GM23338 (cell line): ENCODE data around the gene HMCN2. TPM values are rescaled to one million over a fixed set of nuclear protein-coding genes. Genes with fewer than 3 reads are reported as not detected.

Source experiments
- ATAC-seq: fragments of 200-7000 bp; cut with Tn5 transposase; 3 replicates; pipeline ENCODE4 v1.9.1; 2020
- DNase-seq: peaks from one replicate; pipeline ENCODE4 v3.0.0-alpha.2; 2015; ENCODE audit warnings: low spot score
- H2AFZ ChIP-seq: fragments of 200-600 bp; sonication (generic); 2 replicates; pipeline ENCODE4 v1.8.0; 2016; ENCODE audit warnings: antibody characterized with exemption, mild to moderate bottlenecking, moderate library complexity
- H3F3A ChIP-seq: fragments of 200-600 bp; sonication (generic); replicated peaks from 2 replicates; pipeline ENCODE4 v1.8.0; 2017; ENCODE audit warnings: antibody characterized with exemption, mixed run types, low read depth
- H3K27ac ChIP-seq: fragments of 200-600 bp; sonication (generic); 2 replicates; pipeline ENCODE4 v1.6.1; 2016; ENCODE audit warnings: low read depth
- H3K27me3 ChIP-seq: fragments of 200-600 bp; sonication (generic); 2 replicates; pipeline ENCODE4 v1.8.0; 2016; ENCODE audit warnings: mild to moderate bottlenecking, mixed run types, moderate library complexity; ENCODE audit not compliant: insufficient read depth
- H3K36me3 ChIP-seq: fragments of 200-600 bp; sonication (generic); 2 replicates; pipeline ENCODE4 v1.8.0; 2016; ENCODE audit warnings: mild to moderate bottlenecking; ENCODE audit not compliant: insufficient read depth
- H3K4me1 ChIP-seq: fragments of 200-600 bp; sonication (generic); 2 replicates; pipeline ENCODE4 v1.8.0; 2016; ENCODE audit warnings: mild to moderate bottlenecking, moderate library complexity; ENCODE audit not compliant: insufficient read depth
- H3K4me2 ChIP-seq: fragments of 200-600 bp; sonication (generic); 2 replicates; pipeline ENCODE4 v1.7.1; 2017; ENCODE audit warnings: mixed run types
- H3K4me3 ChIP-seq: fragments of 200-600 bp; sonication (generic); 2 replicates; pipeline ENCODE4 v1.6.1; 2016; ENCODE audit warnings: mixed run types
- H3K79me2 ChIP-seq: fragments of 200-600 bp; sonication (generic); replicated peaks from 2 replicates; pipeline ENCODE4 v1.8.0; 2017; ENCODE audit warnings: mild to moderate bottlenecking; ENCODE audit not compliant: insufficient read depth
- H3K9me2 ChIP-seq: fragments of 200-600 bp; sonication (generic); 2 replicates; pipeline ENCODE4 v1.8.0; 2017; ENCODE audit not compliant: insufficient read depth
- H4K20me1 ChIP-seq: fragments of 200-600 bp; sonication (generic); replicated peaks from 2 replicates; pipeline ENCODE4 v1.8.0; 2017; ENCODE audit warnings: mild to moderate bottlenecking; ENCODE audit not compliant: insufficient read depth
- H3K27ac Mint-ChIP-seq: 2 replicates; pipeline ENCODE4 v1.8.0; 2020; ENCODE audit warnings: inconsistent platforms, mild to moderate bottlenecking, moderate library complexity, mixed read lengths
- H3K27me3 Mint-ChIP-seq: 3 replicates; pipeline ENCODE4 v1.8.0; 2022; ENCODE audit warnings: low read depth, mild to moderate bottlenecking, moderate library complexity, mixed read lengths, inconsistent platforms; ENCODE audit not compliant: insufficient read depth, poor library complexity
- H3K36me3 Mint-ChIP-seq: 3 replicates; pipeline ENCODE4 v1.8.0; 2021; ENCODE audit warnings: low read depth, mild to moderate bottlenecking, inconsistent platforms, moderate library complexity, mixed read lengths
- H3K4me1 Mint-ChIP-seq: 3 replicates; pipeline ENCODE4 v1.8.0; 2020; ENCODE audit warnings: mild to moderate bottlenecking, inconsistent platforms, mixed read lengths
- H3K4me3 Mint-ChIP-seq: 3 replicates; pipeline ENCODE4 v1.8.0; 2021; ENCODE audit warnings: moderate library complexity, mild to moderate bottlenecking, inconsistent platforms, mixed read lengths
- H3K9me3 Mint-ChIP-seq: 3 replicates; pipeline ENCODE4 v1.8.0; 2020; ENCODE audit warnings: moderate library complexity, mild to moderate bottlenecking, inconsistent platforms, mixed read lengths
- CREB1 ChIP-seq: fragments of 250-450 bp; sonication (Bioruptor Pico); IDR thresholded peaks from 2 replicates; pipeline ENCODE4 v1.5.0; 2020; ENCODE audit warnings: low read depth, mild to moderate bottlenecking, moderate library complexity
- EZH2 ChIP-seq: fragments of 200-600 bp; sonication (generic); IDR thresholded peaks from one replicate; pipeline ENCODE4 v1.8.0; 2017; ENCODE audit warnings: antibody characterized with exemption, mild to moderate bottlenecking, low read depth; ENCODE audit not compliant: unreplicated experiment
- JUNB ChIP-seq: IDR thresholded peaks from one replicate; pipeline ENCODE4 v1.6.1; 2016; ENCODE audit warnings: antibody characterized with exemption; ENCODE audit not compliant: unreplicated experiment
- POLR2AphosphoS5 ChIP-seq: IDR thresholded peaks from 2 replicates; pipeline ENCODE4 v1.6.1; 2016; ENCODE audit warnings: antibody characterized with exemption, low read depth
- STAT1 ChIP-seq: IDR thresholded peaks from one replicate; pipeline ENCODE4 v1.6.1; 2016; ENCODE audit warnings: antibody characterized with exemption; ENCODE audit not compliant: unreplicated experiment
- ZNF114 ChIP-seq: fragments of 250-450 bp; sonication (Bioruptor Pico); IDR thresholded peaks from 2 replicates; pipeline ENCODE4 v1.5.0; 2020; ENCODE audit warnings: mild to moderate bottlenecking, moderate library complexity
- ZNF331 ChIP-seq: fragments of 250-450 bp; sonication (Bioruptor Pico); IDR thresholded peaks from 2 replicates; pipeline ENCODE4 v1.5.0; 2020; ENCODE audit warnings: low read depth, mild to moderate bottlenecking, moderate library complexity
- polyA plus RNA-seq: library from polyadenylated mRNA; unstranded; fragments of >200 nt; fragmentation: Nextera tagmentation; extraction: Ambion mirVana; gene quantifications from 2 replicates; pipeline ENCODE4 v1.2.1, GENCODE V29; 2016
- total RNA-seq: library from RNA; depleted of rRNA; stranded (reverse); fragments of >200 nt; shearing (Covaris generic); gene quantifications from 2 replicates; pipeline ENCODE4 v1.2.3, GENCODE V29; 2014
- TF ChIP-seq, protein P1 (sequence below), 2 experiments: fragments of 200-600 bp in 1 of 2; sonication (generic) in 1 of 2; conservative IDR thresholded peaks; 2 replicates each; pipeline versions ENCODE4 v1.5.1 to v1.6.1; 2016 to 2017; ENCODE audit warnings: antibody characterized with exemption in 2 of 2, low read depth in 2 of 2, mild to moderate bottlenecking in 2 of 2, moderate library complexity in 1 of 2
- TF ChIP-seq, protein P2 (sequence below): IDR thresholded peaks from 2 replicates; pipeline ENCODE4 v1.6.1; 2016; ENCODE audit warnings: antibody characterized with exemption

Gene HMCN2
- total and polyA plus RNA-seq, 2 experiments from 2014 or later: 1.3 to 4.7 TPM

GRCh38 chr9:130332384-130332926 lies 66.9 kb downstream of the HMCN2 start:
- Histone ChIP-seq H3K27me3 (no peaks in the 10 kb centered on the region), H4K20me1 (no peaks in the 10 kb centered on the region), H3K4me2 (no peak overlapping the region), H3K4me3 (no peak overlapping the region), H3K27ac (no peak overlapping the region), H3K79me2 (no peaks in the 10 kb centered on the region), H3K4me1 (no peaks in the 10 kb centered on the region), H2AFZ (no peak overlapping the region), H3F3A (no peaks in the 10 kb centered on the region), H3K36me3 (no peaks in the 10 kb centered on the region), H3K9me2 (no peaks in the 10 kb centered on the region)
- Mint-ChIP-seq H3K4me3 (no peak overlapping the region), H3K36me3 (peaks cover 10% of the 10 kb centered on the region; the same call in 1 of the 3 replicates), H3K27ac (no peak overlapping the region; the same call in 1 of the 2 replicates), H3K9me3 (no peaks in the 10 kb centered on the region), H3K4me1 (peaks cover 10% of the 10 kb centered on the region), H3K27me3 (peaks cover 9% of the 10 kb centered on the region)
- TF ChIP-seq JUNB (no peak), STAT1 (no peak), EZH2 (no peak), CREB1 (CRISPR knock-in tag) (no peak), POLR2AphosphoS5 (no peak), ZNF331 (CRISPR knock-in tag) (no peak)
- TF ChIP-seq, protein P1, sequence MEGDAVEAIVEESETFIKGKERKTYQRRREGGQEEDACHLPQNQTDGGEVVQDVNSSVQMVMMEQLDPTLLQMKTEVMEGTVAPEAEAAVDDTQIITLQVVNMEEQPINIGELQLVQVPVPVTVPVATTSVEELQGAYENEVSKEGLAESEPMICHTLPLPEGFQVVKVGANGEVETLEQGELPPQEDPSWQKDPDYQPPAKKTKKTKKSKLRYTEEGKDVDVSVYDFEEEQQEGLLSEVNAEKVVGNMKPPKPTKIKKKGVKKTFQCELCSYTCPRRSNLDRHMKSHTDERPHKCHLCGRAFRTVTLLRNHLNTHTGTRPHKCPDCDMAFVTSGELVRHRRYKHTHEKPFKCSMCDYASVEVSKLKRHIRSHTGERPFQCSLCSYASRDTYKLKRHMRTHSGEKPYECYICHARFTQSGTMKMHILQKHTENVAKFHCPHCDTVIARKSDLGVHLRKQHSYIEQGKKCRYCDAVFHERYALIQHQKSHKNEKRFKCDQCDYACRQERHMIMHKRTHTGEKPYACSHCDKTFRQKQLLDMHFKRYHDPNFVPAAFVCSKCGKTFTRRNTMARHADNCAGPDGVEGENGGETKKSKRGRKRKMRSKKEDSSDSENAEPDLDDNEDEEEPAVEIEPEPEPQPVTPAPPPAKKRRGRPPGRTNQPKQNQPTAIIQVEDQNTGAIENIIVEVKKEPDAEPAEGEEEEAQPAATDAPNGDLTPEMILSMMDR (conservative IDR thresholded peaks at IDR 0.05; ENCODE audit: low read depth in 2 of 2): no peak
- no peak for ATAC-seq
- no peak for DNase-seq

DNA sequence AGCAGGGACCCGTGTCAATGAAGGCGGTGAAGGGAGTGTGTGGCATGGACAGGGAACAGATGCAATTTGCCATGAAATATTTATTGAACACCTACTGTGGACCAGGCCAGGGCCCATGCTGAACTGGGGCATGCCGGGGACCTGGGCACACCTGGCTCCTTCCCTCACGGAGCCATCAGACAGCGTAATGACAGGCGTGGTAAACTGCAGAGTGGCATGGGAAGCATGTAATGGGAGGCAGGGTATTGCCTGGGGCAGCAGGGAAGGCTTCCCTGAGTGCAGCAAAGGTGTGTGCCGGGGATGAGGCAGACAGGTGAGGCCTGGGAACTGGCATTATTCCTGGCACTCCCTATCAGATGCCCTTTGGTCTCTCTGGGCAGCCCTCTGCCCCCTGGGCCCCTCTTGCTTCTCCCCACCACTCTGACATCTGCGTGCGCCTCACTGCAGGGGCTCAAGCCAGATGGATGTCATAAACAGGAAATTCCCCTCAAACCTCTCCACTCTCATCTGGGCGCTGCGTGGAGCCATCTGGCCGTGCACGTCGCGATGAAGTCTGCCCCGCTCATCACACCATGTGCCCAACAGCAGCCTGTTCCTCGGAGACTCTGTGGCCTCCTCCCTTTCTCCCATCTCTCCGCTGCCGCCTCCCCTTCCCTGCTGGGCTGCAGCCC lies 67.6 kb downstream of the HMCN2 start:
- no peak overlapping the region for H2AFZ ChIP-seq
- H3K27me3 ChIP-seq: no peaks in the 10 kb centered on the region
- H3K27ac Mint-ChIP-seq: no peak overlapping the region
- H3K4me1 ChIP-seq: no peaks in the 10 kb centered on the region
- TF ChIP-seq JUNB (no peak), POLR2AphosphoS5 (no peak)
- no peaks in the 10 kb centered on the region for H3F3A ChIP-seq
- no peaks in the 10 kb centered on the region for H3K36me3 ChIP-seq
- H3K36me3 Mint-ChIP-seq: peaks cover 10% of the 10 kb centered on the region; the same call in 1 of the 3 replicates
- peaks cover 9% of the 10 kb centered on the region for H3K27me3 Mint-ChIP-seq
- no peak overlapping the region for H3K4me3 Mint-ChIP-seq
- H3K9me2 ChIP-seq: no peaks in the 10 kb centered on the region
- H4K20me1 ChIP-seq: no peaks in the 10 kb centered on the region
- H3K27ac ChIP-seq: no peak overlapping the region
- no peak for ATAC-seq
- H3K4me3 ChIP-seq: no peak overlapping the region
- H3K9me3 Mint-ChIP-seq: no peaks in the 10 kb centered on the region
- no peak for DNase-seq
- H3K79me2 ChIP-seq: no peaks in the 10 kb centered on the region
- no peak overlapping the region for H3K4me2 ChIP-seq
- H3K4me1 Mint-ChIP-seq: peaks cover 10% of the 10 kb centered on the region

DNA sequence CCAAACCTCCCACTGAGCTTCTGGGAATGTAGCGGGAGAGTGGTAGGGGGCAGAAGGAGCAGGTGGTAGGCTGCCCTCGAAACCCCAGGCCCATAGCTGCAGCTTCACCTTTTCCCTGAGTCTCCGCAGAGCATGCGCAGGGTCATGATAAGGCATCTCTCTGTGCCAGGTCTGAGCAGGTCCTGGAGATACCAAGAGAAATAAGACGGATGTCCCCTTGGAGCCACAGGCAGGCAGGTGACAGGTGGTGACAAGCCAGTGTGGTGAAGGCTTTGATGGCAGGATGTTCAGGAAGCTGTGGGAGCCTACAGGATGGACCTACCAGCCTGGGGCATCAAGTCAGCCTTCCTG lies 68.1 kb downstream of the HMCN2 start:
- peaks cover 6% of the 10 kb centered on the region for H3K4me1 Mint-ChIP-seq
- ATAC-seq (no peak), DNase-seq (no peak)
- Histone ChIP-seq H3K27me3 (no peaks in the 10 kb centered on the region), H3K4me1 (no peaks in the 10 kb centered on the region), H3K79me2 (no peaks in the 10 kb centered on the region), H3F3A (no peaks in the 10 kb centered on the region), H2AFZ (no peak overlapping the region), H3K9me2 (no peaks in the 10 kb centered on the region), H3K36me3 (no peaks in the 10 kb centered on the region), H3K4me2 (no peak overlapping the region), H3K27ac (no peak overlapping the region), H4K20me1 (no peaks in the 10 kb centered on the region), H3K4me3 (no peak overlapping the region)
- H3K4me3 Mint-ChIP-seq: no peak overlapping the region
- H3K36me3 Mint-ChIP-seq: peaks cover 5% of the 10 kb centered on the region; the same call in 1 of the 3 replicates
- no peak overlapping the region for H3K27ac Mint-ChIP-seq
- H3K27me3 Mint-ChIP-seq: peaks cover 9% of the 10 kb centered on the region
- no peaks in the 10 kb centered on the region for H3K9me3 Mint-ChIP-seq
- TF ChIP-seq ZNF331 (CRISPR knock-in tag) (no peak), JUNB (no peak), ZNF114 (no peak), CREB1 (CRISPR knock-in tag) (no peak)
- TF ChIP-seq, protein P1 (conservative IDR thresholded peaks at IDR 0.05; ENCODE audit: low read depth in 2 of 2): no peak
- TF ChIP-seq, protein P2, sequence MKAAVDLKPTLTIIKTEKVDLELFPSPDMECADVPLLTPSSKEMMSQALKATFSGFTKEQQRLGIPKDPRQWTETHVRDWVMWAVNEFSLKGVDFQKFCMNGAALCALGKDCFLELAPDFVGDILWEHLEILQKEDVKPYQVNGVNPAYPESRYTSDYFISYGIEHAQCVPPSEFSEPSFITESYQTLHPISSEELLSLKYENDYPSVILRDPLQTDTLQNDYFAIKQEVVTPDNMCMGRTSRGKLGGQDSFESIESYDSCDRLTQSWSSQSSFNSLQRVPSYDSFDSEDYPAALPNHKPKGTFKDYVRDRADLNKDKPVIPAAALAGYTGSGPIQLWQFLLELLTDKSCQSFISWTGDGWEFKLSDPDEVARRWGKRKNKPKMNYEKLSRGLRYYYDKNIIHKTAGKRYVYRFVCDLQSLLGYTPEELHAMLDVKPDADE: no peak
